ENCODE results near the gene APLP2. TPM values are rescaled to one million over a fixed set of nuclear protein-coding genes. Genes with fewer than 3 reads are reported as not detected.
A peak's percentile ranks its signal among the peaks of the same experiment; 100 is the strongest.

The APLP2 gene
- total and polyA plus RNA-seq, 9 of the 15 experiments (the other 6 are each of a cell fraction or from before 2014, with no cell fraction given) = 17.4 to 164 (median 118) TPM

GRCh38 chr11:130069659-130070108 is at the start of gene APLP2 (continued):
- TF ChIP-seq STAT6 (CRISPR knock-in tag; IDR thresholded peaks at IDR 0.05) (0 out of 2 replicates have a peak, but pooled peaks have one; percentile 59), U2AF1 (optimal IDR thresholded peaks at IDR 0.05; ENCODE audit: low read depth, low read length) (peak; percentile 62), SUPT5H (IDR thresholded peaks at IDR 0.05) (peak; percentile 96), ETS1 (conservative IDR thresholded peaks at IDR 0.05; ENCODE audit: control insufficient read depth, low read depth, low read length) (peak; percentile 57; the same call in 1 of the 2 replicates), ZNF133 (CRISPR knock-in tag; IDR thresholded peaks at IDR 0.05) (no peak), ZNF778 (CRISPR knock-in tag; IDR thresholded peaks at IDR 0.05) (no peak), PHF21A (IDR thresholded peaks at IDR 0.05; ENCODE audit: borderline replicate concordance, low read depth) (no peak), GTF2A2 (tag; IDR thresholded peaks at IDR 0.05) (peak; percentile 54; the same call in 1 of the 2 replicates), ZNF318 (IDR thresholded peaks at IDR 0.05; ENCODE audit: borderline replicate concordance in 1 of 2, low read depth in 1 of 2) (no peak), POLR2G (IDR thresholded peaks at IDR 0.05; ENCODE audit: low read depth, low read length) (peak; percentile 98), FOXM1 (IDR thresholded peaks at IDR 0.05; ENCODE audit: low read depth) (no peak), FOXM1 (CRISPR knock-in tag; IDR thresholded peaks at IDR 0.05; ENCODE audit: low read depth) (no peak), MXD1 (CRISPR knock-in tag; IDR thresholded peaks at IDR 0.05; ENCODE audit: borderline replicate concordance, poor library complexity, severe bottlenecking) (no peak), POLR2H (tag; IDR thresholded peaks at IDR 0.05; ENCODE audit: low read depth) (peak; percentile 95), SMAD4 (CRISPR knock-in tag; conservative IDR thresholded peaks at IDR 0.05) (0 out of 2 replicates have a peak, but pooled peaks have one; percentile 11), ERF (CRISPR knock-in tag; IDR thresholded peaks at IDR 0.05) (no peak)
